Activated CD4-positive, alpha-beta T cell treated with anti-CD3 and anti-CD28 coated beads, Interleukin-2, amount 50 U/mL, for 16 hours (primary cell): Measurements from ENCODE around the gene ROGDI.

Experiments used
- DNase-seq: peaks from one replicate; pipeline ENCODE4 v3.0.0-alpha.2; 2020

The ROGDI gene

GRCh38 chr16:4765511-4766474, 36.6 kb downstream of the ROGDI start:
- no peak for DNase-seq

GRCh38 chr16:4763791-4764190, 38.6 kb downstream of the ROGDI start:
- no peak for DNase-seq

GRCh38 chr16:4762205-4762604, 40.2 kb downstream of the ROGDI start:
- no peak for DNase-seq

- DNase-seq = no peak
Measured at GRCh38 chr16:4760221-4760910, 42.1 kb downstream of the ROGDI start.

- no peak for DNase-seq
Measured at GRCh38 chr16:4755687-4756086, 46.7 kb downstream of the ROGDI start.

GRCh38 chr16:4754865-4755264, 47.6 kb downstream of the ROGDI start:
- DNase-seq = no peak

- no peak for DNase-seq
Measured at GRCh38 chr16:4753227-4753626, 49.2 kb downstream of the ROGDI start.

- DNase-seq = no peak
Measured at GRCh38 chr16:4752351-4753100, 49.9 kb downstream of the ROGDI start.

- no peak for DNase-seq
Measured at GRCh38 chr16:4750896-4751295, 51.5 kb downstream of the ROGDI start.

- no peak for DNase-seq
Measured at GRCh38 chr16:4749700-4750257, 52.7 kb downstream of the ROGDI start.

GRCh38 chr16:4748682-4749411, 53.6 kb downstream of the ROGDI start:
- DNase-seq = no peak

- DNase-seq = no peak
Measured at GRCh38 chr16:4747906-4748681, 54.3 kb downstream of the ROGDI start.

- no peak for DNase-seq
Measured at GRCh38 chr16:4746991-4747574, 55.4 kb downstream of the ROGDI start.
